KOPT-K1 (cell line): ENCODE data around the gene SPATS2L.

Source experiments
- H3K27ac ChIP-seq: fragments of 200-600 bp; sonication (generic); 2 replicates; pipeline ENCODE4 v1.5.1; 2016; ENCODE audit warnings: antibody characterized with exemption, mild to moderate bottlenecking, low read depth, low read length; ENCODE audit not compliant: poor library complexity, severe bottlenecking
- H3K36me3 ChIP-seq: fragments of 200-600 bp; sonication (generic); 2 replicates; pipeline ENCODE4 v1.5.1; 2017; ENCODE audit warnings: antibody characterized with exemption, mild to moderate bottlenecking, low read length, moderate library complexity; ENCODE audit not compliant: insufficient read depth
- H3K9me3 ChIP-seq: fragments of 200-600 bp; sonication (generic); 2 replicates; pipeline ENCODE4 v1.5.1; 2017; ENCODE audit warnings: antibody characterized with exemption, low read length, mild to moderate bottlenecking; ENCODE audit not compliant: insufficient read depth, poor library complexity, severe bottlenecking

Gene SPATS2L

GRCh38 chr2:200347301-200347700 lies 40.8 kb downstream of the SPATS2L start:
- Histone ChIP-seq H3K9me3 (no peaks in the 10 kb centered on the region), H3K36me3 (no peaks in the 10 kb centered on the region), H3K27ac (no peak overlapping the region)

DNA sequence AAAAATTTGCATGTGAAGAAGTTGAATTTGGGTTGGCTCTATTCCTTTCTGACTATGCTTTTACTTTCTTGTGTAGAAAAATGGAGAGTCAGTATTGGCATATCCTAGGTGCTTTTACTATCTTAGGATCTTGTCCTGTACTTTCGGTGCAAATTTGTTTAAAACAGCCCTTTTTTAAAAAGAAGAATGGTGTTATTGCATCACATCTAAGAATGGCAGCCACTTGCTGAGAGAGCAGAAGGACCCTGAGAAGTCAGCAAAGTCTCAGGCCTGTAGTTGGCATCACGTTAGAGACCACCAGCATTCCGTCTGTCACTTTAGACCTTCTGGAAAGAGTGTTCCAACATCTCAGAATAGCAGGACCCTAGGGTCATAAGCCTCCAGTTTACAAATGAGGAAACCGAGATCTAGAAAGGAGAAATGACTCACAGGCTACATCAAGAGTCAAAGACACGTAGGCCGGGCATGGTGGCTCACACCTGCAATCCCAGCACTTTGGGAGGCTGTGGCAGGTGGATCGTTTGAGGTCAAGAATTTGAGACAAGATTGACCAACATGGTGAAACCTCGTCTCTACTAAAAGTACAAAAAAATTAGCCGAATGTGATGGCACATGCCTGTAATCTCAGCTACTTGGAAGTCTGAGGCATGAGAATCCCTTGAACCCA lies 42.5 kb downstream of the SPATS2L start:
- Histone ChIP-seq H3K36me3 (no peaks in the 10 kb centered on the region), H3K27ac (no peak overlapping the region), H3K9me3 (no peaks in the 10 kb centered on the region)

DNA sequence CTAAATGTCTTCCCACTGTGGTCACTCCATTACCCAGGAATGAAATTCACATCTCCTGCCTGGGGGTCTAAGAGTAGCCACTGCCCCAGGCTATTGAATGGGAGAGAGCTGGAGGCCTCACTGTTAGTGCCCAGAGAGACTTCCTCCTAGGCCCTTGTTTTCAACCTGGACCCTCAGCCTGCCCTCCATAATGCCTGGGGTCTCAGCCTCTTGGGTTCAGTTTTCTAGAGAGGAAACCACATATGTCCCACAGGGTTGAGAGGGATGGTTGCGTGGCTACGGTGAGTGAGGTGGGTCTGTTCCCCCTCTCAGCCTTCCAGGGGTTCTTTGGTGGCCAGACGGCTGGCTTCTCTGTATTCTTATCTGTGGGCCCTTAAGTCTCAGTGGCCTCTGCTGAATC lies 43.4 kb downstream of the SPATS2L start:
- H3K9me3 ChIP-seq = no peaks in the 10 kb centered on the region
- H3K36me3 ChIP-seq = no peaks in the 10 kb centered on the region
- H3K27ac ChIP-seq = no peak overlapping the region

DNA sequence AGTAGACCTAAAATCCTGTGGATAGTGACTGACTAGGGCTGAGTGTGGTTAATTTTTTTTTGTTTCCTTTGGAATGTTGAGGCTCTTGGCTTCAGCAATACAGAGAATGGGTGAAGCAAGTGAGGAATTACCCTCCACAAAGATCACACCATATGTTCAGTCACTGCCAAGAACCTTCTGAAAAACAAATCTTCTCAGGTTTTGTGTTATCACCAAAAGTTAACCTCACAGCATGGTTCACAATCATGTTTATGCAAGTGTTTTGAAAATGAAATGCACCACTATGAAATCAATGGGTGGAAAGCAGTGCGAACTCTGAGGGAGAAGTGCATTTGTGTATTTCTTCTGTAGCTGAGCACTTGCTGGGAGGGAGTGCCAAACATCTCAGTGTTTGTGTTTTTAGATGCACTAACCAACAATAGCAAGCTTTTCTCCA lies 44.4 kb downstream of the SPATS2L start:
- no peak overlapping the region for H3K27ac ChIP-seq
- no peaks in the 10 kb centered on the region for H3K36me3 ChIP-seq
- no peaks in the 10 kb centered on the region for H3K9me3 ChIP-seq

GRCh38 chr2:200351815-200352214 lies 45.3 kb downstream of the SPATS2L start:
- Histone ChIP-seq H3K27ac (no peak overlapping the region), H3K9me3 (no peaks in the 10 kb centered on the region), H3K36me3 (no peaks in the 10 kb centered on the region)

DNA sequence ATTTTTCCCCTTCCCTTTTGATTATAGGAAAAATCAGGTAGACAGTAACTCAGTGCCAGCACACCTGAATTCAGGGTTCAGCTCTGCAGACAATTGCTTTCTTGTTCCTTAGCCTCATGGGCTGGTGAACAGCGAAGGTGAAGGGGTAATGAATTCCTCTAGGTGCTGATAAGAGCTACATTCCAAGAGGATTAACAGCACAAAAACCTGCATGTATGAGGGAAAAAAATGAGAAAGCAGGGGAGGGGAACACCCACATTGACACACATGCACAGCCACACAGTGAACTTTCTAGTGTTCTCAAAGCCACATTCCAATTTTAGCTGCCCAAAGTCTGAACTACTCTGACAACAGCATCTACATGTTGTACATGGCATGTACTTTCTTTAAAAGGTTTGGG lies 46.1 kb downstream of the SPATS2L start:
- Histone ChIP-seq H3K9me3 (no peaks in the 10 kb centered on the region), H3K27ac (no peak overlapping the region), H3K36me3 (no peaks in the 10 kb centered on the region)

DNA sequence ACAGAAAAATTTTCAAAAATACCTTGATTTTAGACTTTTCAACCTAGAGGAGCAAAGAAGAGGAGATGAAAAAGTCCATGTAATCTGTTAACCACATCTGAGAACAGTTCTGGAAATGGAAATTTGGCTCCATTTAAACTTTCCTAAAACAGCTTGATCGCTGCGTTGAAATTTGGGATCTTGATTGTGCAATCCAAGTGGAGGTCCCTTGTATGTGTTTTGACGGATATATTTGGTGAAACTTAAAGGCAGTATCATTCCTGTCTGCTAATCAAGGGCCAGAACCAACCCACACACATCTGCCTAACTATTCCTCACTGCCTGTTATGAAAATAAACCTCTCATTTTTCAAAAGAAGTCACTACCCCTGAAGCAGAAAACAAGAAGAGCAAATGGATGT lies 46.6 kb downstream of the SPATS2L start:
- H3K9me3 ChIP-seq = no peaks in the 10 kb centered on the region
- H3K36me3 ChIP-seq = no peaks in the 10 kb centered on the region
- H3K27ac ChIP-seq = no peak overlapping the region

DNA sequence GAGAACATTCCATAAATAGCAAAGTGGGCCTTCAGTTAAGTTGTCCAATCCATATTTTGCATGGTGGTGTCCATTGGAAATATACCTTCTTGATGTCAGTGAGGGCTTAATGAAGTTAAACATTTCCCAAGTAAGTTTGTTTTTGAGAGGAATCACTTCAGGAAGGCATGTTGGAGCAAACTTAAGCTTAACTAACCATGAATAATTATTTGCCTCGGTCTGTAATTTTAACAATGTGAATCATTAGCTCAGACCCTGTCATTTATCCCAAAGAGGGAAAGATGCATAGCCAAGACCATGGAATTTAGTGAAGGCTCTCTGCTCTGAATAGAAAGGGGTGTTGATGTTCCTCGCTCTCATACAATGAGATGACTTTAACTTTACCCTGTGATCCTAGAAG lies 47.4 kb downstream of the SPATS2L start:
- Histone ChIP-seq H3K9me3 (no peaks in the 10 kb centered on the region), H3K36me3 (no peaks in the 10 kb centered on the region), H3K27ac (no peak overlapping the region)

DNA sequence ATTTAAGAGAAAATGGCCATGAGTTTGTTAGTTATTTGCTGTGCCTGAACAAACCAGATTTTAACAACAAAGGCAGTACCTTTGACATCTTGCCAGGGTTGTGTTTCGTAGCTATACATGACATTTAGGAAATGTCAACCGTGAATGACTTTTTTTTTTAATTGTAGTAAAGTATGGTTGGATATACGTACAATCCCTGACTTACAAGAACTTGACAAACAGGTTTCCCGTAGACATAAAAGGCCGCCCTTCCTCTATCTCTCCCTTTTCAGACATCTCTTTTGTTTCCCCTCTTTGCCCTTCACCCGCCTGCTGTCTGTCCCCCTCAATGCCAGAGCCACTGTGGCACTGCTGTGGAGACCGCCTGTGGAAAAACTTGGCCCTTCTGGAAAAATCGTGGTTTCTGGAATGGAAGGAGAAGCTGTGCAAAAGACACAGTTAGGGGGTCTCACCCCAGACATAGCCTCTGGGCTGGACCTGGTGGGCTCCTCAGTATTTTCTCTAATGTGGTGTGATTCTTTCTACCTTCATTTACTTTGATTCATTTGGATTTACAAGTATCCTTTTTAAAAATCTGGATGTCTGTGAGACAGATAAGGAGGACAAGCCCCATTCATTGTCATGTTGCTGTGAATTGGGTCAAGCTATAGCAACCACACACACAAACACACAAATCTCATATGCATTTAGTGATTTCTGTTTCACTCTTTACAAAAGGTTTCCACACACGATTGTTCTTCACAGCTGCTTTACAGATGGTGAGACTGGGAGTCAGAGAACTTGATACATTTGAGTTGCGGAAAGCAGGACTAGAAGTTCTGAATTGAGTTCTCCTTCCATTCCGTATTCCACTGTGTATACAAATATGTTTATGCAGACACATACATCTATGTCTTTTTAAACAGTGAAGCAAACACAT lies 48.6 kb downstream of the SPATS2L start:
- Histone ChIP-seq H3K9me3 (no peaks in the 10 kb centered on the region), H3K27ac (no peak overlapping the region), H3K36me3 (no peaks in the 10 kb centered on the region)

- H3K9me3 ChIP-seq = no peaks in the 10 kb centered on the region
- H3K27ac ChIP-seq = no peak overlapping the region
- H3K36me3 ChIP-seq = no peaks in the 10 kb centered on the region
These were observed 49.8 kb downstream of the SPATS2L start for GRCh38 chr2:200356321-200356720.

DNA sequence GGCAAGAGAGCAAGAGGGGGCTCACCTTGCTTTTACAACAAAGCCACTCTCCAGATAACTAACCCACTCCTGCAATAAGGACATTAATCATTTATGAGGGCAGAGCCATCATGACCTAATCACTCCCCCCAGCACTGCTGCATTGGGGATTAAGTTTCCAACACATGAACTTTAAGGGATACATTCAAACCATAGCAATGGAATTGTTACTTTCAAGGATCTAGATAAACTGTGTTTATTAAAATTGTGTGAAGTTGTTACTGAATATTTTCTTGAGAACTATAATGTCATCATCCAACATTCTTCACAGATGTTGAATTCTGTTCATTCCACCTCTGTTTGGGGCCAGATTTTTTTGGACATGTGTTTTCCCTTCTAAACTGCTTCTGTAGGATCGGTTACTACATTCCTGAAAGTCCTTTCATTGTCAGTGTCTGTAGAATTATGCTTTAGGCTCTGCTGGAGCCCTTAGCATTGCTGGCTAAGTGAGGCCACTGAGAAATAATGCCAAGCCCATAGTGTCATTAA lies 50.4 kb downstream of the SPATS2L start:
- Histone ChIP-seq H3K27ac (no peak overlapping the region), H3K9me3 (no peaks in the 10 kb centered on the region), H3K36me3 (no peaks in the 10 kb centered on the region)

DNA sequence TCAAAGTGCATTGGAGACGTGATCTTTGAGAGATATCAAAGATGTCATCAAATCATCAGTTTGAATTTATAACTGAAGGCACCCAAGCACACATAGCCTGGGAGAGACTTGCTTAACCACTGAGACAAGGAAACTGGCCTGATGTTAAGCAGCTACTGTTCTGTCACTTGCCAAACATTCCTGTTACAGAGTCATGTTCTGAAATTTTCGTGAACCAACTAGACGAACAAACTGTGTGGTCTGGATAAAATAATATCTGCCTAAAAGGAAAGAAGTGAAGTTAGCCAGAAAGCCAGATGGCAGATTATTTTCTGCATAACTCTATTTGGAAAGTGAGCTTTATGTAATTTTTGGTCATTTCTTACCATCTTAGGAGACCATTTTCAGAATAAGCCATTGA lies 51.4 kb downstream of the SPATS2L start:
- Histone ChIP-seq H3K9me3 (no peaks in the 10 kb centered on the region), H3K36me3 (no peaks in the 10 kb centered on the region), H3K27ac (no peak overlapping the region)

GRCh38 chr2:200359552-200359951 lies 53.1 kb downstream of the SPATS2L start:
- Histone ChIP-seq H3K27ac (no peak overlapping the region), H3K9me3 (no peaks in the 10 kb centered on the region), H3K36me3 (no peaks in the 10 kb centered on the region)

DNA sequence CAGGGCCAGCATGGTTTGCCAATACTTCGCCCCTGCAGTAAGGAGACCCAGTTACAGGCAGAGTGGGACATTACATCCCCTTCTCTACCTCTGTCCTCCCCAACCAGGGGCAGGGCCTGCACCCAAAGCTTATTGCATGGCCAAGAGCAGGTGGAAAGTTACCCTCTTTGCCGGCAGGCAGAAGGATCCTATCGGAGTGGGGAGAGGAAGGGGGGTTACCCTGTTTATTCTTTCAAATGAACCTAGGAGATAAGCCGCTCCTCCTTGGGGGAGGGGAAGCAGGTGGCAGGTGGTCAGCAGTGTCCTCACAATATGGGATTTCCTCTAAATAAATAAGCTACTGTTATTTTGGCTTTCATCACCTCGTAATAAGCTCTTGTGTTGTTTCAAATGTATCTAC lies 53.9 kb downstream of the SPATS2L start:
- Histone ChIP-seq H3K27ac (no peak overlapping the region), H3K36me3 (no peaks in the 10 kb centered on the region)

GRCh38 chr2:200362202-200362917 lies 55.9 kb downstream of the SPATS2L start:
- Histone ChIP-seq H3K27ac (no peak overlapping the region), H3K9me3 (no peaks in the 10 kb centered on the region), H3K36me3 (no peaks in the 10 kb centered on the region)

More for the DNA sequence above, 53.9 kb downstream of the SPATS2L start:
- H3K9me3 ChIP-seq = no peaks in the 10 kb centered on the region
